GM18520 (cell line): ENCODE data around the gene PYGB.
A peak's percentile ranks its signal among the peaks of the same experiment; 100 is the strongest.

Experiments used
- ATAC-seq: cut with Tn5 transposase; IDR thresholded peaks from one replicate; pipeline ENCODE4 v1.9.1; 2021; ENCODE audit not compliant: unreplicated experiment

PYGB gene

DNA sequence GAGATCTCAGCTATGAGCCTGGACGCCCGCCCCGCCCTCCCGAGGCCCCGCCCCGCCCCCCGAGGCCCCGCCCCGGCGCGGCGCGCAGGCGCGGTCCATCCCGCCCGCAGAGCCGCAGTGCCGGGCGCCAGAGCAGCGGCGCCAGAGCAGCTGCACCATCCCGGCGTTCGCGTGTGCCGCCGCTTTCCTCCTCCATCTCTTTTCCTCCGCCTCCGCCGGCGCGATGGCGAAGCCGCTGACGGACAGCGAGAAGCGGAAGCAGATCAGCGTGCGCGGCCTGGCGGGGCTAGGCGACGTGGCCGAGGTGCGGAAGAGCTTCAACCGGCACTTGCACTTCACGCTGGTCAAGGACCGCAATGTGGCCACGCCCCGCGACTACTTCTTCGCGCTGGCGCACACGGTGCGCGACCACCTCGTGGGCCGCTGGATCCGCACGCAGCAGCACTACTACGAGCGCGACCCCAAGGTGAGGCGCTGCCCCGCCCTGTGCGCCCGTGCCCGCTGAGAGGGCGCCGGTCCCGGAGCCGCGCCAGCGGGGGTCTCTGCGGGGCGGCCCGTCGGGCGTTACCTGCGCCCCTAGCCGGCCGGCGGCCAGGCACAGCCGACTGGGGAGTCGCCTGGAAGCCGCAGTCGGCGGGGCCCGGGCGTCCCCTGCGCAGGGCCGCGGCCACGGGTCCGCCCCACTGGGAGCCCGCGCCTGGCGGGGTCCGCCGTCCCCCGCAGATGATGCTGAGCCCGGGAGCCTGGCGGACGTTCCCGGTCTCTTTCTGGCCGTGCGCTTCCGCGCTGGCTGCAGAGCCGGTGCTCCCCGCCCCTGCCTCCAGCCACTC lies at the start of gene PYGB:
PYGB (plus strand) TSS at position 130 of the 830 bp plus-strand sequence; CDS start at position 224, 94 bp downstream.
- ATAC-seq: peak; percentile 45

DNA sequence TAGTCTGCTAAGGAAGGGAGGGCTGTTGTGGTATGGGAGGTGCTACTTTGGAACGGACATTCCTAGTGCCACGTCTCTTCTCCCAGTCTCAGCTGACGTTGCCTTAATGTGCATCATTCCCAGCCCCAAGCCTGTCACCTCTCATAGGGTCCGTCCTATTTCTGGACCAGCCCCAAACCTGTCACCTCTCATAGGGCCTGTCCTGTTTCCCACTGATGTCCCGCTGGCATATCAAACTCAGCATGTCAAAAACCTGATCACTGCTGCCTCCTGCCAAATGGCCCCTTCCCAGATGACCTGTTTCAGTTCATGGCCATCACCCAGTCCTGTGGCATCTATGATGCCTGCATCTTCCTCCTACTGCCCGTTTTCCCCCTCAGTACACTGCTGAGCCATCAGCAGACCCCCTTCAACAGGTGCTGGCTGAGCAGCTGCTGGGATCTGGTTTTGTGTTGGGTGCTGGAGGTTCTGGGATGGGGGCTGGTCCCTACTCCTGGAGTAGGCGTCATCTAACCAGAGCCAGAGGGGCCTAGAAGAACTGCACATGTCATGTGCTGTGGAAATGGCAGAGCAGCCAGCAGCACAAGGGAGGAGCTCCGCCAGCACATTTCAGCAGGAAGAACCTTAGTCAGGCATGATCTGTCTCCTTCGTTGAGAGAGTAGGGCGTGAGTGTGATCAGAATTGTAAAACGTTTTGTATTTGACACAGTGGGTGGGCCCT lies 49.1 kb upstream of the PYGB start:
- ATAC-seq: no peak

DNA sequence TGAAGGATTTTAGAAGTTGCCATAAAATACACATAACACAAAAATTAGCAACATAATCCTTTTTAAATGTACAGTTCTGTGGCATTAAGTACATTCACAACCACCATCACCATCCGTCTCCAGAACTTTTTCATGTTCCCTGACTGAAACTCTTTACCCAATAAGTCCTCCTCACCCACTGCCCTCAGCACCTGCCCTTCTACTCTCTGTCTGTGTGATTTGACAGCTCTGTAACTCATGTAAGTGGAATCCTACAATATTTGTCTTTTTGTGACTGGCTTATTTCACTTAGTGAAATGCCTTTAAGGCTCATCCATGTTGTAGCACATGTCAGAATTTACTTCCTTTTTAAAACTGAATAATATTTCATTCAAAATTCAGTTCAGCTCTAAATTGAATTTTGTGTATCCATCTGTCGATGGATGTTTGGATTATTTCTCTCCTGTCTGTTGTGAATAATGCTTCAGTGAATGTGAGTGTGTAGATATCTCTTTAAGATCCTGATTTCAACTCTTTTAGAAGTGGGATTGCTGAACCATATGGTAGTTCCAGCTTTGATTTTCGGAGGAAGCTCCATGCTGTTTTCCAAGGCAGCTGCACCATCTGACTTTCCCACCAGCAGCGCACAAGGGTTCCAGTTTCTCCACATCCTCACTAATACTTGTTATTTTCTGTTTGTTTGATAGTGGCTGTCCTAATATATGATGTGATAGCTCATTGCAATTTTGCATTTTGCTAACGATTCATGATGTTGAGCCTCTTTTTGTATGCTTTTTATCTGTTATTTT lies 48.2 kb upstream of the PYGB start:
- ATAC-seq: no peak

DNA sequence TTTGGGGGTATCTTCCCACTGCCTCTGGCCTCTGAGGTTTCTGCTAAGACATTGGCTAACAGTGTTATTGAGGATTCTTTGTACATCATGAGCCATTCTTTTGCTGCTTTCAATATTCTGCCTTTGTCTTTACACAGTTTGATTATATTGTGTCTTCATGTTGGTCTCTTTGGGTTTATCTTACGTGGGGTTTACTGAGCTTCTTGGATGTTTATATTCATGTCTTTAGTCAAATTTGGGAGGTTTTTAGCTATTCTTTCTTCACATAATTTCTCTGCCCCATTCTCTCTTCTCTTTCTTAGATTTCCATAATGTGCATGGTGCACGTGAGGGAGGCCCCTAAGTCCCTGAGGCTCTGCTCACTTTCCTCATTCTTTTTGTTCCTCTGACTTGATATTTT lies 44.8 kb upstream of the PYGB start:
- no peak for ATAC-seq

DNA sequence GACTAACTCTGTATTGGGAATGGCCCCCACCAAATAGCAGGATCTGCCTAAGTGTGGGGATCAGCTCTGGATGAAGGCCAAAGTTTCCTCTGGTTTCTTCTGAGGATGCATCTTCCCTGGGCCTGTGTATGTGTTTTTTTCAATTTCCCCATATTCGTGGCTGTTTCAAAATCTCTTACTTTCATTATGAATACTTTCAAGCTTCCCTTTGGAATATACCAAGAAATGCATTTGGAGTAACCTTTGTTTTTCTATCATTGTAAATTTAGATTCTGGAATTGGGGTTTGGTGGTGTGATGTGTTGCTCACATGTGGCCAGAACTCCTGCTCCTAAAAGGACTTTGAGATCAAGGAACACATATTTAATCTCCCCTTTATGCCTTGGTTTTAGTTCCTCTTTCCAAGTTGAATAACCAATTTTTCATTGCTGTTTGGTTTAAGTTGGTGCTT lies 44.0 kb upstream of the PYGB start:
- ATAC-seq: no peak

DNA sequence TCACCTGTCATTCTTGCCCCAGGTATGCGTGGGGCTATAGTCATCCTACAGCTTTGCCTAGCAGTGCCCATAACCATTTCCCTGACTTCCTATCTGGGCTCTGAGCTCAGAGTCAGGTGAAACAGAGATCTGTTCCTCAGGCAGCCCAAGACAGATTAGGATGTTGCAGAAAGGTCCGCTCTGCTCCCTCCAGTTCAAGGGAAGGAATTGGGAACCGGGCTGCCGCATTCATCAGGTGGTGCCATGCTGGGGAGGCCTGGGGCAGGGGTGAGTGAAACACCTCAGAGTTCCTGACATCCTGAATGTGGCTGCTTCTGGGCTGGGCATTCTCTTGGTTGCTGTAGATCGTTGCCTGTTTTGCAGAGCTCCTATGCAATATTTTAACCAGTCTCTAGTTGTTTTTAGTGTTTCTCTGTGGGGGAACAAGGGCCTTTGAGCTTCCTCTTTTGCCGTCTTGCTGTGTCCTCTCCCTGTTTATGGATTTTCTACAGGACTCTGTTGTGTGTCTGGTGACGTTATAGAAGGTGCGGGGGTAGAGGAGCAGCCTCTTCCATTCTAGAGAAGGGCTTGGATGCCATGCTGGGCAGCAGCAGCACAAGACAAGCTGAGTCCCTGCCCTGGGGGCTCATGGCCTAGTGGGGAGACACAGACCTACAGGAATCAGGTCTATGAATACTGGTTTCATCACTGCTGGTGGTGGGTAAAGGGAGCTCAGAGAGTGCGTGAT lies 43.2 kb upstream of the PYGB start:
- ATAC-seq: no peak

DNA sequence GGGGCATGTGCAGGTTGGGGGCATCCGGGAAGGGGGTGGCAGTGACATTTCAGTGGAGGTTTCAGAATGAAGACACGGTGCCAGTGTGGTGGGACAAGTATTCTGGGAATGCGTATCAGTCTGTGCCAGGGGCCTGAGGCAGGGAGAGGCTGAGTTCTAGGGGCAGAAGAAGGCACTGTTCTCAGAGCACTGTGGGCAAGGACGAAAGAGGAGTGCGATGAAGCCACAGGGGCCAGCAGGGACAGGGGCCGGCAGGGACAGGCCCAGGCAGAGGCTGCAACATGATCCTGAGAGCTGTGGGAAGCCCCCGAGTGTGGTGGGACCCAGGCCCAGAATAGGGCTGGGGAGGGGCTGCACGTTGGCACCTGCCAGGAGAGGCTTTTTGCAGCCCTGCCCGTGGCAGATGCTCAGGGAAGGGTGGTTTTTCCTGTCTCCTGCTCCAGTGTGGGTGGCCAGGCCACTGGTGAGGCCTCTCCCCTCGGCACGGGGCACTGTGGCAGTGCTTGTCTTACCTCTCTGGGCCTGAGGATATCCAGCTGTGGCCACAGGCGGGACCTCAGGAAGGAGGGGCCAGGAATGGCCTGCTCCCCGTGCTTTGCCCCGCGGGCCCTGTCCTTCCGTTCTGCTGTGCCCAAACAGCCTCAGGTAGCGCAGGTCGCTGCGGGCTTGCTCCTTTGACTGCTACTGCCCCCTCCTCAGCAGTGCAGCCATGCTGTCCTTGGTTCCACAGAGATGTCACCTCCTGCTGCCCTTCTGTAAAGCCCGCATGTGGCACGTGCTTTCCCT lies 42.4 kb upstream of the PYGB start:
- ATAC-seq: no peak

DNA sequence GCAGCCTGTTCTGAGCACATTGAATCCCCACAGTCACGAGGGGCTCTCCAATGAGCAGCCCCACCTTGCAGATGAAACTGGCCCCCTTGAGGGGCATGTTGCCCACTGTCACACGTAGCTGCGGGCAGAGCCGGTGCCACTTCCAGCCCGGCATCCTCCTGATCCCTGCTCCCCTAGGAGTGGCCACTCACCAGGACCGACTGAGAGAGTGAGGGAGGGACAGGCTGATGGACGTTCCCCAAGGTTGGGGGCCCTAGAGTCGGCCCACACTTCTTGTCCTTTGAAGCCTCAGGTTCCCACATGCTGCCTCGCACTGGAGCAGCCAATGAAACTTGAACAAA lies 41.9 kb upstream of the PYGB start:
- no peak for ATAC-seq

DNA sequence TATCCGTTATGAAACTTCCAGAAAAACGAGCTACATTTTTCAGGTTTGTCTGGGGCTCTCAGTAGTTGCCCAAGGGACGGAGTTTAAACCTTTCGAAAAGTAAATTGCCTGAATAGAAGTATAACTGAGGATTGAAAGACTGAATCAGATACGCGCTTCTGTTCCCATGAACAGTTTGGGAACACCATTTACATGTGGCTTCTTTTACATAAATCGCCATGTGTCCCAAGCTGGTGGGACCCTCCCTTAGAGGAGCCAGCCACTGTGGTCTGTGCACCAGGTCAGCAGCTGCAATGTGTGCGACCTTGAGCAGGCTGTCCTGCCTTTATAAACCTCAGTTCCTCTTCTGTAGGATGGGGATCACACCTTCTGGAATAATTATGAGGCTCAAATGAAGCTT lies 41.3 kb upstream of the PYGB start:
- no peak for ATAC-seq

DNA sequence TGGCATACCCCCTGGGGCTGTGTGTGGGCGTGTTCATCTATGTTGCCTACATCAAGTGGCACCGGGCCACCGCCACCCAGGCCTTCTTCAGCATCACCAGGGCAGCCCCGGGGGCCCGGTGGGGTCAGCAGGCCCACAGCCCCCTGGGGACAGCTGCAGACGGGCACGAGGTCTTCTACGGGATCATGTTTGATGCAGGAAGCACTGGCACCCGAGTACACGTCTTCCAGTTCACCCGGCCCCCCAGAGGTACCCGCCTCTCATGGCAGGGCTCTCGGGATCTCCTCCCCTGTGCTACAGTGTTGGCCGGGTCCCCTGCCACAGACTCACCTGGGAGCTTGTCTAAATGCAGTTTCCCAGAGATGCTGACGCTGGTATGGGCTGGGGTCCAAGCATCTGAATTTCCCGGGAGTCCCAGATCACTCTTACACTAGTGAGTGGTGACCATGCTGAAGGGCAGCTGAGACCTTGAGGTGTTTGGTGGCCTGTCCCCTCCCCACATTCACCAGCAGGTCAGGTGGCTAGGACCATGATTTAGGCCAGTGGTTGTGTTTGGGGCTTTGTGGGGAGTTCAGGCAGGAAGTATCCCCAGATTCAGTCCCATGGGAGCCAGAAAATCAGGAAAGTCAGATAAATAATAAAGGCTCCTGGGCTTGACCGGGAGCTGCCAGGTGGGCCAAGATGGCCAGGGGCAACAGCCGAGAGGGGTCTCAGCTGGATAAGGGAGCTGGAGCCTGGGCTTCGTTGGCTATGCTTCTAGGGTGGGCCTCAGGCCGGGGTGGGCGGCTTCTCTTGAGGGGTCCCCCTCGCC lies 40.5 kb upstream of the PYGB start:
- no peak for ATAC-seq

DNA sequence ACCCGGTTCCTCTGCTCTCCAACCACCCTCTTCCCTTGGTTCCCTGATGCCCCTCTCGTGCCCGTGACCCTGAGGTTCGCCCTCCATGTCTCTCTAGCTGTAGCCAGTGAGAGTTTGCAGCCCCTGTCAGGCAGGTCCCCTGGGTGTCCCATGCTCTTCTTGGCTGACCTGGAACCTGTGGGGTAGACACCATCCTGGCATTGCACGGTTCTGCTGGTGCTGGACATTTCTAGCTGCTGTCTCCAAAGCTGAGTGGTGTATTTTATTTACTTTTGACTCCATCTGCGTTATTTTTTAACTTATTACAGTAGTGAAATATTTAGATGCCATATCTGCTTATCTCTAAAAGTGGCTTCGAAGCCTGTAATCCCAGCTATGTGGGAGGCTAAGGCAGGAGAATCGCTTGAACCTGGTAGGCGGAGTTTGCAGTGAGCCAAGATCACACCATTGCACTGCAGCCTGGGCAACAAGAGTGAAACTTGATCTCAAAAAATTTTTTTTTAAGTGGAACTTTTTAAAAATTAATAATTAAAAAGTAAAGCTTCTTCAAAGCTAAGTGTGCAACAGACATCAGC lies 39.8 kb upstream of the PYGB start:
- ATAC-seq: no peak

DNA sequence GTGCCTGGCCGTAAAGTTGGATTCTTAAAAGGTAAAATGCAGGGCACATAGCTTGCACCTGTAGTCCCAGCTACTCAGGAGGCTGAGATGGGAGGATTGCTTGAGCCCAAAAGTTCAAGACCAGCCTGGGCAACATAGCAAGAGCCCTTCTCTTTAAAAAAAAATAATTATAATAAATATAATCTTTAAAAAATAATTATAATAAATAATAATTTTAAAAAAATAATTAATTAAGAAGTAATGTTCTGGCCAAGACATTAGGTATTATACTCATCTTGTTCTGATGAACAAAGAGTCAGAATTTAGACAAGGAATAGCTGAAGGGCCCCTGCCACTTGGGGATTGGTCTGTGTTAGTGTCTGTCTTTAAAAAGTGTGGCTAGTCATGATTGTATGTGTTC lies 38.5 kb upstream of the PYGB start:
- no peak for ATAC-seq

DNA sequence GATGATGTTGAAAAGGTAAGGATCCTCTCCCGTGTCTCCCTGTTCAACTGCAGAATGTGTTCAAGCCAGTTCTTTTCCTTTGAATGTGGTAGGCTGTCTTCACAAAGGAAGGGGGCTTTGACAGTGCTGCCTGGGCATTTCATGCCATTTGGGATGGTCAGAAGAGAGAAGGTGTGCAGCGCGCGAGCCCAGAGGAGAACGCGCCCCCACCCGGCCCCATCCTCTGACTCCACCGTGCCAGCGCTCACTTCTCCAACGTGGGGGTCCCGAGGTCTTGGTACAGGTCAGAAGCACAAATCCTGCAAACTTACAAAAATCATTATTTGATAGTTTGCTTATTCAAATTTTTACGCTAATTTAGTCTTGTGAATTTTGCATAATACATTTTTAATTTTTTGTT lies 38.0 kb upstream of the PYGB start:
- ATAC-seq: no peak

DNA sequence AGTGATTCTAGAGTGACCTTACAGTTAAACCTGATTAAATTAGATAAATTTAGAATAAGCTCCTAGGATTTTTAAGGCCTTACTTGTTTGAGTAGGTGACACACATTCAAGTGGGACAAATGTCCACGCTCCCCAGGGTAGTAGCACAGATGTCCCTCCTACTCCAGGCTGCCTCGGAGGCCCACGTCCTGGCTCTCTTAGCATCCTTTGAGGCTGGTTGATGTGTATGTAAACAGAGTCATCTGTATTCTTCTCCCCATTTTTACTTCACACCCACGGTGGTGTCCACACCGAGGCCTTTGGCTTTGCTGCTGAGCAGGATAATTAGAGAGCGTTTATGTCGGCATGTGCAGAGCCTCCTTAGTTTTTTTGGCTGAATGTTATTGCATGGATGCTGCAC lies 36.6 kb upstream of the PYGB start:
- no peak for ATAC-seq

DNA sequence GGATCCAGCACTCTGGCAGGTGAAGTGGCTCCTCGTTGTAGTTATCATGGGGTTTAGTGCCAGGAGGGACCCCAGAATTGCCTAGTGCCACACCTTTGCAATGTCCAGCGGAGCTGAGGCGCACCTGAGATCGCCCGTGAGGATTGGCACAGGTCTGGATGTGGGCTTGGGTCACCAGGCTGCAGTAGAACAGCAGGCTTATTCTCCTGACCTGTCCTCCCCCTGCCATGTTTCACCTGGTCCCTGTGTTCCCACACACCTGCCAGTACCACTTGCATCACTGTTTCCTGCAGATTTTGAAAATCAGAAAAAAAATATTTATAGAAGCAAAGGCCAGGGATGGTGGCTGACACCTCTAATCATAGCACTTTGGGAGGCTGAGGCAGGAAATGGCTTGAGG lies 35.6 kb upstream of the PYGB start:
- no peak for ATAC-seq

DNA sequence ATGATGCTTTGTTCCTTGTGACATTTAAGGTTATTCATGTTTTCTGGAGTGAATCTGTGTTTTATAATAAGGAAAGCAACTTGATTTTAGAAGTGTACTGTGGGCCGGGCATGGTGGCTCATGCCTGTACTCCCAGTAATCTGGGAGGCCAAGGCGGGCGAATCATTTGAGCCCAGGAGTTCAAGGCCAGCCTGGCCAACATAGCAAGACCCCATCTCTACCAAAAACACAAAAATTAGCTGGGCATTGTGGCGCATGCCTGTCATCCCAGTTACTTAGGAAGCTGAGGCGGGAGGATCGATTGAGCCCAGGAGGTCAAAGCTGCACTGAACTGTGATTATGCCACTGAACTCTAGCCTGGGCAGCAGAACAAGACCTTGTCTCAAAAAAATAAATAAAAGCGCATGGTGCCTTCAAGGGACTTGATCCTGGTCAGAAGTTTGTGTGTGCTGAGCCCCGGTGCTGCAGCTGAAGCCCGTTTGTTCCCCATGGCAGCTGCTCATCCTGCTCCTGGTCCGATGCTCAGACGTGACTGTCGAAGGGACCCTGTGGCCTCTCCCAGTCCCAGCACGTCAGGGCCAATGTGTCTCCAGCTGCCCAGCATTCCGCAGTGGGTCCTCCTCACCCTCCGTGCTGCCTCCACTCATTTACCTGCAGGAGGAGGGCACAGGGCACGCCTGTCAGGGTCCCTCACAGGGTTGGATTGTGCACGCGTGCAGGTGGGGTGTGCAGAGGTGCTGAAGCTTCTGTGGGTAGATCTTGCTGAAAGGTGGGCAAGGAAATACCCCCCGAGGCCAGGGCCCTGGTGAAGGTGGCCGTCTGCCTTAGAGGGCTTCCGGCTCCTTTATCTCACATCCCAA lies 34.1 kb upstream of the PYGB start:
- no peak for ATAC-seq

DNA sequence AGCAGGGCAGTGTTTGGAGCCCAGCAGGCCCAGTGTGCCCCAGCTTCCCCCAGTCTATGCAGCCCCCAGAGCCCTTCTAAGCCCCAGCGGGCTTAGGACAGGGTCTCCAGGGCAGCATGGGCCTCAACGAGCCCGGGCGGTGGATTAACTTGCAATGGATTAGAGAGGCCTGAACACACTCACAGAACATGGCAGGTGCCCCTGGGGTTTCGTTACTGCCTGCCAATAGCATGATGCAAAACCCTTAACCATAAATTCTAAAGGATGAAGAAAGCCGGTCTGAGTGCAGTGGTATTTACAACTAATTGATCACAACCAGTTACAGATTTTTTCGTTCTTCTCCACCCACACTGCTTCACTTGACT lies 33.5 kb upstream of the PYGB start:
- no peak for ATAC-seq

DNA sequence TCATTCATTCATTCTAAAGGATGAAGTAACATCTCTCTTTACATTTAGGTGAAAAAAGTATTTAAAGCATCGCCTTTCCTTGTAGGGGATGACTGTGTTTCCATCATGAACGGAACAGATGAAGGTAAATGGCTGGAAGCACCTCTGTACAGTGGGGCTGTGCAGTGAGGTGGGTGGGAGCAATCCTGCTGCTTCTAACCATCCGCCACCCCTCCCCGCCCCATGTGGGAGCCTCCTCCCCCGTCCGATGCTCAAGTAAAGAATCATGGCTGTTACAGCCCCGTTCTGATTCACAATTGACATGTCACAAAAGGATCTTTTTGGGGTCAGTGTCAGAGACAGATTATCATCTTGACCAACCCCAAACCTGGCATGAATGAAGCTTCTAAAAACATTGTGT lies 33.1 kb upstream of the PYGB start:
- ATAC-seq: no peak
